SK-N-SH treated with all-trans-retinoic acid at 6 μM for 48 hours (cell line): ENCODE data around the gene P3H1.

Source experiments
- ATAC-seq: fragments of 200-7000 bp; cut with Tn5 transposase; 3 replicates; pipeline ENCODE4 v1.9.1; 2020; ENCODE audit warnings: mild to moderate bottlenecking, moderate library complexity
- ARNTL ChIP-seq: fragments of 450-650 bp; formaldehyde crosslinking; IDR thresholded peaks from 2 replicates; pipeline ENCODE4 v1.5.0; 2020; ENCODE audit warnings: low read depth, mild to moderate bottlenecking, moderate library complexity, borderline replicate concordance
- BACH2 ChIP-seq: fragments of 250-450 bp; sonication (Bioruptor Pico); IDR thresholded peaks from 2 replicates; pipeline ENCODE4 v1.9.0; 2021; ENCODE audit warnings: mild to moderate bottlenecking, borderline replicate concordance
- CSDC2 ChIP-seq: fragments of 250-450 bp; sonication (Bioruptor Pico); IDR thresholded peaks from 2 replicates; pipeline ENCODE4 v1.5.0; 2020; ENCODE audit warnings: mild to moderate bottlenecking, moderate library complexity
- ESRRG ChIP-seq: fragments of 250-450 bp; sonication (Bioruptor Pico); IDR thresholded peaks from 2 replicates; pipeline ENCODE4 v1.6.1; 2021; ENCODE audit warnings: mild to moderate bottlenecking
- GLIS3 ChIP-seq: fragments of 250-450 bp; sonication (Bioruptor Pico); IDR thresholded peaks from 2 replicates; pipeline ENCODE4 v1.5.0; 2020; ENCODE audit warnings: mild to moderate bottlenecking, moderate library complexity
- OSR1 ChIP-seq: fragments of 250-450 bp; sonication (Bioruptor Pico); IDR thresholded peaks from 2 replicates; pipeline ENCODE4 v1.8.0; 2022; ENCODE audit warnings: moderate library complexity, mild to moderate bottlenecking, inconsistent platforms
- PATZ1 ChIP-seq: fragments of 250-450 bp; sonication (Bioruptor Pico); IDR thresholded peaks from 2 replicates; pipeline ENCODE4 v1.8.0; 2020; ENCODE audit warnings: mild to moderate bottlenecking, moderate library complexity, borderline replicate concordance
- POU6F1 ChIP-seq: fragments of 250-450 bp; sonication (Bioruptor Pico); IDR thresholded peaks from 2 replicates; pipeline ENCODE4 v1.8.0; 2021; ENCODE audit warnings: low read depth, mild to moderate bottlenecking, moderate library complexity, borderline replicate concordance
- PPARA ChIP-seq: fragments of 250-450 bp; sonication (Bioruptor Pico); IDR thresholded peaks from 2 replicates; pipeline ENCODE4 v1.5.0; 2020; ENCODE audit warnings: mild to moderate bottlenecking, borderline replicate concordance
- RARB ChIP-seq: fragments of 250-450 bp; sonication (Bioruptor Pico); IDR thresholded peaks from 2 replicates; pipeline ENCODE4 v1.8.0; 2021; ENCODE audit warnings: mild to moderate bottlenecking, moderate library complexity
- SNAI2 ChIP-seq: fragments of 250-450 bp; sonication (Bioruptor Pico); IDR thresholded peaks from 2 replicates; pipeline ENCODE4 v1.5.0; 2020; ENCODE audit warnings: mild to moderate bottlenecking, moderate library complexity
- TCF4 ChIP-seq: fragments of 250-450 bp; sonication (Bioruptor Pico); IDR thresholded peaks from 2 replicates; pipeline ENCODE4 v1.8.0; 2021; ENCODE audit warnings: mild to moderate bottlenecking, moderate library complexity, borderline replicate concordance
- TSHZ2 ChIP-seq: fragments of 250-450 bp; sonication (Bioruptor Pico); IDR thresholded peaks from 2 replicates; pipeline ENCODE4 v1.5.0; 2020; ENCODE audit warnings: mild to moderate bottlenecking, moderate library complexity
- ZC3H10 ChIP-seq: fragments of 250-450 bp; sonication (Bioruptor Pico); IDR thresholded peaks from 2 replicates; pipeline ENCODE4 v1.5.1; 2021; ENCODE audit warnings: mild to moderate bottlenecking, moderate library complexity
- ZFP3 ChIP-seq: fragments of 250-450 bp; sonication (Bioruptor Pico); IDR thresholded peaks from 2 replicates; pipeline ENCODE4 v1.5.0; 2020; ENCODE audit warnings: mild to moderate bottlenecking, moderate library complexity
- ZNF70 ChIP-seq: fragments of 450-650 bp; formaldehyde crosslinking; IDR thresholded peaks from 2 replicates; pipeline ENCODE4 v1.5.0; 2020; ENCODE audit warnings: mild to moderate bottlenecking, moderate library complexity
- ZNF8 ChIP-seq: fragments of 450-650 bp; formaldehyde crosslinking; IDR thresholded peaks from 2 replicates; pipeline ENCODE4 v1.5.0; 2020; ENCODE audit warnings: mild to moderate bottlenecking, moderate library complexity

Gene P3H1

GRCh38 chr1:42700006-42700405, 66.8 kb downstream of the P3H1 start (continued):
- no peak for TF ChIP-seq ARNTL (CRISPR knock-in tag)

GRCh38 chr1:42698081-42698813, 68.6 kb downstream of the P3H1 start:
- ATAC-seq = no peak
- TF ChIP-seq CSDC2 = no peak
- TF ChIP-seq ZC3H10 = no peak
- no peak for TF ChIP-seq TSHZ2
- no peak for TF ChIP-seq GLIS3 (CRISPR knock-in tag)
- no peak for TF ChIP-seq PPARA
- no peak for TF ChIP-seq BACH2
- no peak for TF ChIP-seq TCF4 (CRISPR knock-in tag)
- TF ChIP-seq OSR1 = no peak
- TF ChIP-seq ESRRG = no peak
- no peak for TF ChIP-seq ZNF8 (CRISPR knock-in tag)
- no peak for TF ChIP-seq ZFP3 (CRISPR knock-in tag)
- no peak for TF ChIP-seq POU6F1 (CRISPR knock-in tag)
- TF ChIP-seq ZNF70 (CRISPR knock-in tag) = no peak
- no peak for TF ChIP-seq ARNTL (CRISPR knock-in tag)
- TF ChIP-seq PATZ1 (CRISPR knock-in tag) = no peak
- TF ChIP-seq RARB (CRISPR knock-in tag) = no peak
- TF ChIP-seq SNAI2 (CRISPR knock-in tag) = no peak
